ENCODE data around the gene GALNT2. TPM values are rescaled to one million over a fixed set of nuclear protein-coding genes. Genes with fewer than 3 reads are reported as not detected.
A peak's percentile ranks its signal among the peaks of the same experiment; 100 is the strongest.

GALNT2 gene
- total and polyA plus RNA-seq, 7 donors = 8.4 to 43.8 (median 37.1) TPM

- H3K36me3 ChIP-seq = peaks cover 12 to 39% (median 16%) of the 10 kb centered on the region in 4 donors
- 82% methylated on average over 7 of the region's 7 CpGs for WGBS, 2 donors
- intact Hi-C loops (cut with DNase I) = no loop called here
- H3K9me3 ChIP-seq = no peaks in the 10 kb centered on the region
- H3K27ac ChIP-seq = no peak overlapping the region
- H3K4me1 ChIP-seq = peaks cover 0 to 23% (median 14%) of the 10 kb centered on the region in 4 donors
- no peak overlapping the region for H3K4me3 ChIP-seq
- no peak for DNase-seq
- H3K27me3 ChIP-seq = no peaks in the 10 kb centered on the region
- TF ChIP-seq POLR2AphosphoS5 (IDR thresholded peaks at IDR 0.05) (no peak), EP300 (IDR thresholded peaks at IDR 0.05) (no peak), POLR2A (IDR thresholded peaks at IDR 0.05) (no peak)
- TF ChIP-seq, protein P1, sequence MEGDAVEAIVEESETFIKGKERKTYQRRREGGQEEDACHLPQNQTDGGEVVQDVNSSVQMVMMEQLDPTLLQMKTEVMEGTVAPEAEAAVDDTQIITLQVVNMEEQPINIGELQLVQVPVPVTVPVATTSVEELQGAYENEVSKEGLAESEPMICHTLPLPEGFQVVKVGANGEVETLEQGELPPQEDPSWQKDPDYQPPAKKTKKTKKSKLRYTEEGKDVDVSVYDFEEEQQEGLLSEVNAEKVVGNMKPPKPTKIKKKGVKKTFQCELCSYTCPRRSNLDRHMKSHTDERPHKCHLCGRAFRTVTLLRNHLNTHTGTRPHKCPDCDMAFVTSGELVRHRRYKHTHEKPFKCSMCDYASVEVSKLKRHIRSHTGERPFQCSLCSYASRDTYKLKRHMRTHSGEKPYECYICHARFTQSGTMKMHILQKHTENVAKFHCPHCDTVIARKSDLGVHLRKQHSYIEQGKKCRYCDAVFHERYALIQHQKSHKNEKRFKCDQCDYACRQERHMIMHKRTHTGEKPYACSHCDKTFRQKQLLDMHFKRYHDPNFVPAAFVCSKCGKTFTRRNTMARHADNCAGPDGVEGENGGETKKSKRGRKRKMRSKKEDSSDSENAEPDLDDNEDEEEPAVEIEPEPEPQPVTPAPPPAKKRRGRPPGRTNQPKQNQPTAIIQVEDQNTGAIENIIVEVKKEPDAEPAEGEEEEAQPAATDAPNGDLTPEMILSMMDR (IDR thresholded peaks at IDR 0.05) = no peak
These were observed 206.2 kb downstream of the GALNT2 start for GRCh38 chr1:230273141-230273710.

GRCh38 chr1:230274254-230274653, 207.2 kb downstream of the GALNT2 start:
- peak; percentile 40 for DNase-seq
- Histone ChIP-seq H3K9me3 (no peaks in the 10 kb centered on the region), H3K27ac (no peak overlapping the region), H3K27me3 (no peaks in the 10 kb centered on the region), H3K4me3 (no peak overlapping the region), H3K36me3 (peaks cover 15 to 50% (median 17%) of the 10 kb centered on the region in 4 donors), H3K4me1 (peaks cover 0 to 17% (median 12%) of the 10 kb centered on the region in 4 donors)
- WGBS, 2 donors = 70 to 89% methylated on average over 15 of the region's 15 CpGs
- intact Hi-C loops (cut with DNase I) = no loop called here
- TF ChIP-seq POLR2AphosphoS5 (IDR thresholded peaks at IDR 0.05) (no peak), EP300 (IDR thresholded peaks at IDR 0.05) (no peak), POLR2A (IDR thresholded peaks at IDR 0.05) (no peak)
- TF ChIP-seq, protein P1 (IDR thresholded peaks at IDR 0.05) = no peak

DNA sequence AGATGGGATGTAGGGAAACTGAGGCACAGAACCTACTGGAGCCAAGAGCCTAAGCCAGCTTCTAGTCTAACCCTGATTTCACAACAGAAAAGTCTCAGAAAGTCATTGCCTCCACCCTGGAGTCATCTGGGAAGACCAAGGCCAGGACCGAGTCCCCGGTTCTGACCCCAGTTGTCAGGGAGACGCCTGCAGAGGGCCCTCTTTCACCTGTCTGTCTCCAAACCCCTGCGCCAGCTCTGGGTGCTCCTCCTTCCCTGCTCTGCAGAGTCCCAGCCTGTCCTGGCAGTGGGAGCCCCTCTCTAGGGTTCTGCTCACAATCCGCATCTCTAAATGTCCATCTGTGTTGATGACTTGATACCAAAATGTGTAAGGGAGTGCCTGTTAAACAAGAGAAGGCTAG, 209.4 kb downstream of the GALNT2 start:
- H3K27me3 ChIP-seq = no peaks in the 10 kb centered on the region
- no peak for DNase-seq
- 98 to 99% methylated on average over 5 of the region's 5 CpGs for WGBS, 2 donors
- intact Hi-C loops (cut with DNase I) = no loop called here
- no peaks in the 10 kb centered on the region for H3K9me3 ChIP-seq
- peaks cover 0 to 6% (median 3%) of the 10 kb centered on the region in 4 donors for H3K4me1 ChIP-seq
- H3K36me3 ChIP-seq = peaks cover 22 to 66% (median 33%) of the 10 kb centered on the region in 4 donors
- H3K4me3 ChIP-seq = no peak overlapping the region
- TF ChIP-seq POLR2A (IDR thresholded peaks at IDR 0.05) = no peak
- TF ChIP-seq POLR2AphosphoS5 (IDR thresholded peaks at IDR 0.05) = no peak
- TF ChIP-seq, protein P1 (IDR thresholded peaks at IDR 0.05) = no peak
- TF ChIP-seq EP300 (IDR thresholded peaks at IDR 0.05) = no peak
- no peak overlapping the region for H3K27ac ChIP-seq

DNA sequence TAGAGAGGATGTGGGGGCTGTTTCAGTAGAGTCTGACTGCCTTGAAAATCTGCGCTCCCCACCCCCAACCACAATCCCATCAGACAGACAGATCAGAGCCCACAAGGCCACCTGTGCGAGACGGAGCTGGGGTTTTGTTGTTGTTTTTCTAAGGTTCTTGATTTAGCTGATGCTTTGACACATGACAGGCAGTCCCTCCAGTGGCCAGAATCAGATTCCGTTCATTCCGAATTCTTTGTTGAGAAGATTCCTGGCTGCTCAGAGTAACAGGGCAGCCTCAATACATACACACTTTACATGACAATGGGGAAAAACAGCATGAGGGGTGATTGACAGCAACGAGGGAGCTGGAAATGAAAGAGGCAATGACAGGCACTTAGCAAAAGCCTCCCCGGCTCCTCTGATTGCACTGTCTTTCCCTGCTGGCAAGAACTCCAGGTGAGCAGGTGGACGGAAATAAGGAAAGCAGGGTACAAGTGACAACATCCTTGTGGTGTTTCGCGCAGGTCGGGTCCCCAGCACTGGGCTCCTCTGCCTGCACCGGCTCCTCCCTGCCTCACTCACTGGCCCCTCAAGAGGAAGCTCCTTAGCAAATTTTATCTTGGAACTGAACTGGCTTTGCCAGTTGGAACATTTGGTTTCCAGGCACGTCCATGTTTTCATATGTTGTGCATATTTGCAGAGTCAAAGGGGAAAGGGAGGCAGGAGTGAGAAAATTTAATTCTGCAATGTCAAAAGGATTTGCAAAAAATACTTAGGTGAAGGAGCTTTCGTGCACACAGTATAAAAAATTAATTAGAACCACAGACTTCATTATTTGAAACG, 210.4 kb downstream of the GALNT2 start:
- H3K4me3 ChIP-seq = no peak overlapping the region
- H3K27ac ChIP-seq = no peak overlapping the region
- 39 to 53% methylated on average over 15 of the region's 15 CpGs for WGBS, 2 donors
- no peaks in the 10 kb centered on the region for H3K9me3 ChIP-seq
- intact Hi-C loops (cut with DNase I) = no loop called here
- H3K27me3 ChIP-seq = no peaks in the 10 kb centered on the region
- H3K4me1 ChIP-seq = peaks cover 0 to 15% (median 13%) of the 10 kb centered on the region in 4 donors
- peak; percentile 29 for DNase-seq
- peaks cover 22 to 66% (median 33%) of the 10 kb centered on the region in 4 donors for H3K36me3 ChIP-seq
- no peak for TF ChIP-seq POLR2AphosphoS5 (IDR thresholded peaks at IDR 0.05)
- TF ChIP-seq POLR2A (IDR thresholded peaks at IDR 0.05) = no peak
- TF ChIP-seq EP300 (IDR thresholded peaks at IDR 0.05) = no peak
- TF ChIP-seq, protein P1 (IDR thresholded peaks at IDR 0.05) = no peak
